WTC11 (cell line): ENCODE results near the gene TRPC1. TPM values are rescaled to one million over a fixed set of nuclear protein-coding genes. Genes with fewer than 3 reads are reported as not detected.

Experiments
- CREB1 ChIP-seq: sonication (generic); formaldehyde crosslinking; IDR thresholded peaks from 2 replicates; pipeline ENCODE4 v1.8.0; 2023; ENCODE audit warnings: mild to moderate bottlenecking, missing genetic modification reagents
- CREM ChIP-seq: sonication (generic); formaldehyde crosslinking; IDR thresholded peaks from 2 replicates; pipeline ENCODE4 v1.8.1; 2022; ENCODE audit warnings: mild to moderate bottlenecking, missing genetic modification reagents, moderate library complexity
- ETV6 ChIP-seq: sonication (generic); formaldehyde crosslinking; IDR thresholded peaks from 2 replicates; pipeline ENCODE4 v1.8.1; 2022; ENCODE audit warnings: mild to moderate bottlenecking, missing genetic modification reagents
- GABPB1 ChIP-seq: sonication (generic); formaldehyde crosslinking; IDR thresholded peaks from 2 replicates; pipeline ENCODE4 v1.8.1; 2023; ENCODE audit warnings: mild to moderate bottlenecking, missing genetic modification reagents
- MYBL2 ChIP-seq: sonication (generic); formaldehyde crosslinking; IDR thresholded peaks from 2 replicates; pipeline ENCODE4 v1.8.1; 2023; ENCODE audit warnings: mild to moderate bottlenecking, moderate library complexity, missing genetic modification reagents
- NFATC4 ChIP-seq: fragments of 250-450 bp; sonication (Bioruptor Pico); IDR thresholded peaks from 2 replicates; pipeline ENCODE4 v1.9.0; 2021; ENCODE audit warnings: mild to moderate bottlenecking
- NFE2L1 ChIP-seq: sonication (generic); formaldehyde crosslinking; IDR thresholded peaks from 2 replicates; pipeline ENCODE4 v1.8.1; 2023; ENCODE audit warnings: missing genetic modification reagents
- NFYB ChIP-seq: sonication (generic); formaldehyde crosslinking; conservative IDR thresholded peaks from 2 replicates; pipeline ENCODE4 v1.8.0; 2022; ENCODE audit warnings: low read depth, missing genetic modification reagents
- OVOL2 ChIP-seq: fragments of 250-450 bp; sonication (Bioruptor Pico); IDR thresholded peaks from 2 replicates; pipeline ENCODE4 v1.9.0; 2021; ENCODE audit warnings: mild to moderate bottlenecking, borderline replicate concordance
- PRRX2 ChIP-seq: fragments of 250-450 bp; sonication (Bioruptor Pico); IDR thresholded peaks from 2 replicates; pipeline ENCODE4 v1.8.0; 2021; ENCODE audit warnings: mild to moderate bottlenecking
- SMAD3 ChIP-seq: sonication (generic); formaldehyde crosslinking; IDR thresholded peaks from 2 replicates; pipeline ENCODE4 v1.8.0; 2022; ENCODE audit warnings: missing genetic modification reagents, mild to moderate bottlenecking, borderline replicate concordance
- SOX15 ChIP-seq: fragments of 250-450 bp; sonication (Bioruptor Pico); IDR thresholded peaks from 2 replicates; pipeline ENCODE4 v1.9.0; 2021; ENCODE audit warnings: mild to moderate bottlenecking
- TEAD4 ChIP-seq: sonication (generic); formaldehyde crosslinking; IDR thresholded peaks from 2 replicates; pipeline ENCODE4 v1.8.0; 2022; ENCODE audit warnings: mild to moderate bottlenecking, missing genetic modification reagents
- ZNF121 ChIP-seq: sonication (generic); formaldehyde crosslinking; IDR thresholded peaks from 2 replicates; pipeline ENCODE4 v1.8.0; 2023; ENCODE audit warnings: missing genetic modification reagents
- ZNF219 ChIP-seq: sonication (generic); formaldehyde crosslinking; IDR thresholded peaks from 2 replicates; pipeline ENCODE4 v1.8.0; 2023; ENCODE audit warnings: missing genetic modification reagents, mild to moderate bottlenecking, borderline replicate concordance
- ZNF396 ChIP-seq: fragments of 250-450 bp; sonication (Bioruptor Pico); IDR thresholded peaks from 2 replicates; pipeline ENCODE4 v1.8.0; 2021; ENCODE audit warnings: mild to moderate bottlenecking, moderate library complexity, borderline replicate concordance
- ZNF416 ChIP-seq: fragments of 250-450 bp; sonication (Bioruptor Pico); IDR thresholded peaks from 2 replicates; pipeline ENCODE4 v1.9.0; 2021; ENCODE audit warnings: mild to moderate bottlenecking, inconsistent platforms
- total RNA-seq: library from RNA; stranded (reverse); gene quantifications from 3 replicates; pipeline ENCODE4 v1.2.3, GENCODE V29; 2021
- TF ChIP-seq, protein P1 (sequence below): sonication (generic); formaldehyde crosslinking; IDR thresholded peaks from 2 replicates; pipeline ENCODE4 v1.8.1; 2022; ENCODE audit warnings: low read depth, missing genetic modification reagents, borderline replicate concordance
- TF ChIP-seq, protein P2 (sequence below): sonication (generic); formaldehyde crosslinking; IDR thresholded peaks from 2 replicates; pipeline ENCODE4 v1.8.1; 2023; ENCODE audit warnings: mild to moderate bottlenecking, missing genetic modification reagents
- TF ChIP-seq, protein P3 (sequence below): sonication (generic); formaldehyde crosslinking; IDR thresholded peaks from 2 replicates; pipeline ENCODE4 v1.8.0; 2022; ENCODE audit warnings: mild to moderate bottlenecking, missing genetic modification reagents
- TF ChIP-seq, protein P4 (sequence below): sonication (generic); formaldehyde crosslinking; IDR thresholded peaks from 2 replicates; pipeline ENCODE4 v1.8.0; 2022; ENCODE audit warnings: missing genetic modification reagents
- TF ChIP-seq, protein P5 (sequence below): sonication (generic); formaldehyde crosslinking; IDR thresholded peaks from 2 replicates; pipeline ENCODE4 v1.8.0; 2023; ENCODE audit warnings: mild to moderate bottlenecking, missing genetic modification reagents
- TF ChIP-seq, protein P6 (sequence below): sonication (generic); formaldehyde crosslinking; IDR thresholded peaks from 2 replicates; pipeline ENCODE4 v1.8.1; 2023; ENCODE audit warnings: mild to moderate bottlenecking, moderate library complexity, missing genetic modification reagents
- TF ChIP-seq, protein P7 (sequence below): fragments of 200-600 bp; IDR thresholded peaks from 2 replicates; pipeline ENCODE4 v1.8.0; 2022; ENCODE audit warnings: antibody characterized with exemption

The TRPC1 gene
- total RNA-seq, 1 experiment from 2014 or later = 13.8 TPM

DNA sequence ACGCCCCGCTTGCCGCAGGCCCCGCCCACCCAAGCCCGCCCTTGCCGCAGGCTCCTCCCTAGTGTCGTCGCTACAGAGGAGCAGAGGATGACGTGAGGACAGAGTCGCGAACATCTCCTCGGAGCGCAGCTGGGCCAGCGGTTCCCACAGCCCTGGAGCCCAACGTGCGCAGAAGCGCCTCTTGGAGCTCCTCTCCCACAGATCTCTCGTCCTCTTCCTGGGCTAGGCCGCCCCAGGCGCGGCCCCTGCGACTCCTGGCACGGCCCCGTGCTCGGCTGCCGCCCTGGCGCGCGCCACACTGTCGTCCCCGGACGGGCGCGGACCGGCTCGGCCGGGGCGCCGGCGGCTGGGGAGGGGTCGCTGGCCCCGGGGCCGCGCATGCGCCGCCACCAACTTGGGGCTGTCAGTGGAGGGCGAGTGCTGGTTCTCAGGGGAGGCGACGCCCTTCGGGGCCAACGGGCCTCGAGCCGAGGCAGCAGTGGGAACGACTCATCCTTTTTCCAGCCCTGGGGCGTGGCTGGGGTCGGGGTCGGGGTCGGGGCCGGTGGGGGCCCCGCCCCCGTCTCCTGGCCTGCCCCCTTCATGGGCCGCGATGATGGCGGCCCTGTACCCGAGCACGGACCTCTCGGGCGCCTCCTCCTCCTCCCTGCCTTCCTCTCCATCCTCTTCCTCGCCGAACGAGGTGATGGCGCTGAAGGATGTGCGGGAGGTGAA lies at the start of gene TRPC1 (continued):
- TF ChIP-seq, protein P1, sequence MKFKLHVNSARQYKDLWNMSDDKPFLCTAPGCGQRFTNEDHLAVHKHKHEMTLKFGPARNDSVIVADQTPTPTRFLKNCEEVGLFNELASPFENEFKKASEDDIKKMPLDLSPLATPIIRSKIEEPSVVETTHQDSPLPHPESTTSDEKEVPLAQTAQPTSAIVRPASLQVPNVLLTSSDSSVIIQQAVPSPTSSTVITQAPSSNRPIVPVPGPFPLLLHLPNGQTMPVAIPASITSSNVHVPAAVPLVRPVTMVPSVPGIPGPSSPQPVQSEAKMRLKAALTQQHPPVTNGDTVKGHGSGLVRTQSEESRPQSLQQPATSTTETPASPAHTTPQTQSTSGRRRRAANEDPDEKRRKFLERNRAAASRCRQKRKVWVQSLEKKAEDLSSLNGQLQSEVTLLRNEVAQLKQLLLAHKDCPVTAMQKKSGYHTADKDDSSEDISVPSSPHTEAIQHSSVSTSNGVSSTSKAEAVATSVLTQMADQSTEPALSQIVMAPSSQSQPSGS (CRISPR knock-in tag) = no peak
- 0 out of 2 replicates have a peak, but pooled peaks have one; percentile 17 for TF ChIP-seq PRRX2 (CRISPR knock-in tag)
- TF ChIP-seq ZNF416 (CRISPR knock-in tag) = no peak
- no peak for TF ChIP-seq SOX15 (CRISPR knock-in tag)
- TF ChIP-seq, protein P2, sequence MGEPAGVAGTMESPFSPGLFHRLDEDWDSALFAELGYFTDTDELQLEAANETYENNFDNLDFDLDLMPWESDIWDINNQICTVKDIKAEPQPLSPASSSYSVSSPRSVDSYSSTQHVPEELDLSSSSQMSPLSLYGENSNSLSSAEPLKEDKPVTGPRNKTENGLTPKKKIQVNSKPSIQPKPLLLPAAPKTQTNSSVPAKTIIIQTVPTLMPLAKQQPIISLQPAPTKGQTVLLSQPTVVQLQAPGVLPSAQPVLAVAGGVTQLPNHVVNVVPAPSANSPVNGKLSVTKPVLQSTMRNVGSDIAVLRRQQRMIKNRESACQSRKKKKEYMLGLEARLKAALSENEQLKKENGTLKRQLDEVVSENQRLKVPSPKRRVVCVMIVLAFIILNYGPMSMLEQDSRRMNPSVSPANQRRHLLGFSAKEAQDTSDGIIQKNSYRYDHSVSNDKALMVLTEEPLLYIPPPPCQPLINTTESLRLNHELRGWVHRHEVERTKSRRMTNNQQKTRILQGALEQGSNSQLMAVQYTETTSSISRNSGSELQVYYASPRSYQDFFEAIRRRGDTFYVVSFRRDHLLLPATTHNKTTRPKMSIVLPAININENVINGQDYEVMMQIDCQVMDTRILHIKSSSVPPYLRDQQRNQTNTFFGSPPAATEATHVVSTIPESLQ (CRISPR knock-in tag) = no peak
- TF ChIP-seq ZNF121 (CRISPR knock-in tag) = 0 out of 2 replicates have a peak, but pooled peaks have one; percentile 8
- TF ChIP-seq NFE2L1 (CRISPR knock-in tag) = no peak
- no peak for TF ChIP-seq MYBL2
- TF ChIP-seq SMAD3 (CRISPR knock-in tag) = 0 out of 2 replicates have a peak, but pooled peaks have one; percentile 57
- no peak for TF ChIP-seq ZNF219 (CRISPR knock-in tag)
- TF ChIP-seq ETV6 = no peak; the same call in 1 of the 2 replicates
- TF ChIP-seq, protein P3, sequence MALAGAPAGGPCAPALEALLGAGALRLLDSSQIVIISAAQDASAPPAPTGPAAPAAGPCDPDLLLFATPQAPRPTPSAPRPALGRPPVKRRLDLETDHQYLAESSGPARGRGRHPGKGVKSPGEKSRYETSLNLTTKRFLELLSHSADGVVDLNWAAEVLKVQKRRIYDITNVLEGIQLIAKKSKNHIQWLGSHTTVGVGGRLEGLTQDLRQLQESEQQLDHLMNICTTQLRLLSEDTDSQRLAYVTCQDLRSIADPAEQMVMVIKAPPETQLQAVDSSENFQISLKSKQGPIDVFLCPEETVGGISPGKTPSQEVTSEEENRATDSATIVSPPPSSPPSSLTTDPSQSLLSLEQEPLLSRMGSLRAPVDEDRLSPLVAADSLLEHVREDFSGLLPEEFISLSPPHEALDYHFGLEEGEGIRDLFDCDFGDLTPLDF (CRISPR knock-in tag) = no peak
- TF ChIP-seq, protein P4, sequence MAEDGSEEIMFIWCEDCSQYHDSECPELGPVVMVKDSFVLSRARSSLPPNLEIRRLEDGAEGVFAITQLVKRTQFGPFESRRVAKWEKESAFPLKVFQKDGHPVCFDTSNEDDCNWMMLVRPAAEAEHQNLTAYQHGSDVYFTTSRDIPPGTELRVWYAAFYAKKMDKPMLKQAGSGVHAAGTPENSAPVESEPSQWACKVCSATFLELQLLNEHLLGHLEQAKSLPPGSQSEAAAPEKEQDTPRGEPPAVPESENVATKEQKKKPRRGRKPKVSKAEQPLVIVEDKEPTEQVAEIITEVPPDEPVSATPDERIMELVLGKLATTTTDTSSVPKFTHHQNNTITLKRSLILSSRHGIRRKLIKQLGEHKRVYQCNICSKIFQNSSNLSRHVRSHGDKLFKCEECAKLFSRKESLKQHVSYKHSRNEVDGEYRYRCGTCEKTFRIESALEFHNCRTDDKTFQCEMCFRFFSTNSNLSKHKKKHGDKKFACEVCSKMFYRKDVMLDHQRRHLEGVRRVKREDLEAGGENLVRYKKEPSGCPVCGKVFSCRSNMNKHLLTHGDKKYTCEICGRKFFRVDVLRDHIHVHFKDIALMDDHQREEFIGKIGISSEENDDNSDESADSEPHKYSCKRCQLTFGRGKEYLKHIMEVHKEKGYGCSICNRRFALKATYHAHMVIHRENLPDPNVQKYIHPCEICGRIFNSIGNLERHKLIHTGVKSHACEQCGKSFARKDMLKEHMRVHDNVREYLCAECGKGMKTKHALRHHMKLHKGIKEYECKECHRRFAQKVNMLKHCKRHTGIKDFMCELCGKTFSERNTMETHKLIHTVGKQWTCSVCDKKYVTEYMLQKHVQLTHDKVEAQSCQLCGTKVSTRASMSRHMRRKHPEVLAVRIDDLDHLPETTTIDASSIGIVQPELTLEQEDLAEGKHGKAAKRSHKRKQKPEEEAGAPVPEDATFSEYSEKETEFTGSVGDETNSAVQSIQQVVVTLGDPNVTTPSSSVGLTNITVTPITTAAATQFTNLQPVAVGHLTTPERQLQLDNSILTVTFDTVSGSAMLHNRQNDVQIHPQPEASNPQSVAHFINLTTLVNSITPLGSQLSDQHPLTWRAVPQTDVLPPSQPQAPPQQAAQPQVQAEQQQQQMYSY (CRISPR knock-in tag) = no peak
- no peak for TF ChIP-seq NFYB (CRISPR knock-in tag)
- no peak for TF ChIP-seq CREB1 (CRISPR knock-in tag)
- no peak for TF ChIP-seq OVOL2 (CRISPR knock-in tag)
- no peak for TF ChIP-seq TEAD4 (CRISPR knock-in tag)
- TF ChIP-seq, protein P5, sequence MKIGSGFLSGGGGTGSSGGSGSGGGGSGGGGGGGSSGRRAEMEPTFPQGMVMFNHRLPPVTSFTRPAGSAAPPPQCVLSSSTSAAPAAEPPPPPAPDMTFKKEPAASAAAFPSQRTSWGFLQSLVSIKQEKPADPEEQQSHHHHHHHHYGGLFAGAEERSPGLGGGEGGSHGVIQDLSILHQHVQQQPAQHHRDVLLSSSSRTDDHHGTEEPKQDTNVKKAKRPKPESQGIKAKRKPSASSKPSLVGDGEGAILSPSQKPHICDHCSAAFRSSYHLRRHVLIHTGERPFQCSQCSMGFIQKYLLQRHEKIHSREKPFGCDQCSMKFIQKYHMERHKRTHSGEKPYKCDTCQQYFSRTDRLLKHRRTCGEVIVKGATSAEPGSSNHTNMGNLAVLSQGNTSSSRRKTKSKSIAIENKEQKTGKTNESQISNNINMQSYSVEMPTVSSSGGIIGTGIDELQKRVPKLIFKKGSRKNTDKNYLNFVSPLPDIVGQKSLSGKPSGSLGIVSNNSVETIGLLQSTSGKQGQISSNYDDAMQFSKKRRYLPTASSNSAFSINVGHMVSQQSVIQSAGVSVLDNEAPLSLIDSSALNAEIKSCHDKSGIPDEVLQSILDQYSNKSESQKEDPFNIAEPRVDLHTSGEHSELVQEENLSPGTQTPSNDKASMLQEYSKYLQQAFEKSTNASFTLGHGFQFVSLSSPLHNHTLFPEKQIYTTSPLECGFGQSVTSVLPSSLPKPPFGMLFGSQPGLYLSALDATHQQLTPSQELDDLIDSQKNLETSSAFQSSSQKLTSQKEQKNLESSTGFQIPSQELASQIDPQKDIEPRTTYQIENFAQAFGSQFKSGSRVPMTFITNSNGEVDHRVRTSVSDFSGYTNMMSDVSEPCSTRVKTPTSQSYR (CRISPR knock-in tag) = no peak
- no peak for TF ChIP-seq ZNF396
- TF ChIP-seq NFATC4 = no peak
- TF ChIP-seq, protein P6, sequence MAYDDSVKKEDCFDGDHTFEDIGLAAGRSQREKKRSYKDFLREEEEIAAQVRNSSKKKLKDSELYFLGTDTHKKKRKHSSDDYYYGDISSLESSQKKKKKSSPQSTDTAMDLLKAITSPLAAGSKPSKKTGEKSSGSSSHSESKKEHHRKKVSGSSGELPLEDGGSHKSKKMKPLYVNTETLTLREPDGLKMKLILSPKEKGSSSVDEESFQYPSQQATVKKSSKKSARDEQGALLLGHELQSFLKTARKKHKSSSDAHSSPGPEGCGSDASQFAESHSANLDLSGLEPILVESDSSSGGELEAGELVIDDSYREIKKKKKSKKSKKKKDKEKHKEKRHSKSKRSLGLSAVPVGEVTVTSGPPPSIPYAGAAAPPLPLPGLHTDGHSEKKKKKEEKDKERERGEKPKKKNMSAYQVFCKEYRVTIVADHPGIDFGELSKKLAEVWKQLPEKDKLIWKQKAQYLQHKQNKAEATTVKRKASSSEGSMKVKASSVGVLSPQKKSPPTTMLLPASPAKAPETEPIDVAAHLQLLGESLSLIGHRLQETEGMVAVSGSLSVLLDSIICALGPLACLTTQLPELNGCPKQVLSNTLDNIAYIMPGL (CRISPR knock-in tag) = no peak
- TF ChIP-seq GABPB1 (CRISPR knock-in tag) = peak; percentile 69
- TF ChIP-seq, protein P7, sequence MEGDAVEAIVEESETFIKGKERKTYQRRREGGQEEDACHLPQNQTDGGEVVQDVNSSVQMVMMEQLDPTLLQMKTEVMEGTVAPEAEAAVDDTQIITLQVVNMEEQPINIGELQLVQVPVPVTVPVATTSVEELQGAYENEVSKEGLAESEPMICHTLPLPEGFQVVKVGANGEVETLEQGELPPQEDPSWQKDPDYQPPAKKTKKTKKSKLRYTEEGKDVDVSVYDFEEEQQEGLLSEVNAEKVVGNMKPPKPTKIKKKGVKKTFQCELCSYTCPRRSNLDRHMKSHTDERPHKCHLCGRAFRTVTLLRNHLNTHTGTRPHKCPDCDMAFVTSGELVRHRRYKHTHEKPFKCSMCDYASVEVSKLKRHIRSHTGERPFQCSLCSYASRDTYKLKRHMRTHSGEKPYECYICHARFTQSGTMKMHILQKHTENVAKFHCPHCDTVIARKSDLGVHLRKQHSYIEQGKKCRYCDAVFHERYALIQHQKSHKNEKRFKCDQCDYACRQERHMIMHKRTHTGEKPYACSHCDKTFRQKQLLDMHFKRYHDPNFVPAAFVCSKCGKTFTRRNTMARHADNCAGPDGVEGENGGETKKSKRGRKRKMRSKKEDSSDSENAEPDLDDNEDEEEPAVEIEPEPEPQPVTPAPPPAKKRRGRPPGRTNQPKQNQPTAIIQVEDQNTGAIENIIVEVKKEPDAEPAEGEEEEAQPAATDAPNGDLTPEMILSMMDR = no peak
- TF ChIP-seq CREM (CRISPR knock-in tag) = peak; percentile 48; the same call in 1 of the 2 replicates
